CD14-positive monocyte (primary cell): ENCODE measurements around the gene GALNT15. TPM values are rescaled to one million over a fixed set of nuclear protein-coding genes. Genes with fewer than 3 reads are reported as not detected.

ENCODE experiments used
- DNase-seq, 3 donors: peaks; one replicate each; pipeline ENCODE4 v3.0.0-alpha.2; 2011 to 2022
- H2AFZ ChIP-seq: 2 replicates; pipeline ENCODE4 v1.6.0; 2012; ENCODE audit warnings: mild to moderate bottlenecking, low read depth, low read length, inconsistent platforms; ENCODE audit not compliant: insufficient read depth, poor library complexity, severe bottlenecking
- H3K27ac ChIP-seq, 2 donors: 1 replicate in 1 of 2; 2 replicates in 1 of 2; pipeline ENCODE4 v1.5.1; 2012 to 2013; ENCODE audit warnings: low read length in 2 of 2, control low read depth in 1 of 2, inconsistent platforms in 1 of 2, low read depth in 1 of 2, mild to moderate bottlenecking in 1 of 2
- H3K27me3 ChIP-seq, 2 donors: one replicate each; pipeline versions ENCODE4 v1.6.0 to v1.6.1; 2011 to 2013; ENCODE audit warnings: low read length in 2 of 2; ENCODE audit not compliant: control insufficient read depth in 2 of 2, insufficient read depth in 2 of 2
- H3K36me3 ChIP-seq, 2 donors: replicated peaks in 1 of 2; 1 replicate in 1 of 2; 2 replicates in 1 of 2; pipeline versions ENCODE4 v1.5.1 to v1.6.1; 2012 to 2013; ENCODE audit warnings: low read length in 2 of 2, control low read depth in 1 of 2, inconsistent platforms in 1 of 2, mild to moderate bottlenecking in 1 of 2; ENCODE audit not compliant: insufficient read depth in 2 of 2, control insufficient read depth in 1 of 2
- H3K4me1 ChIP-seq, 2 donors: 1 replicate in 1 of 2; 2 replicates in 1 of 2; pipeline versions ENCODE4 v1.5.1 to v1.6.1; 2012 to 2013; ENCODE audit warnings: low read length in 2 of 2, control low read depth in 1 of 2, inconsistent platforms in 1 of 2, mild to moderate bottlenecking in 1 of 2, moderate library complexity in 1 of 2; ENCODE audit not compliant: insufficient read depth in 2 of 2, control insufficient read depth in 1 of 2
- H3K4me2 ChIP-seq: replicated peaks from 2 replicates; pipeline ENCODE3; 2012; ENCODE audit warnings: low read length, moderate library complexity, mild to moderate bottlenecking; ENCODE audit not compliant: poor library complexity, severe bottlenecking; ENCODE audit errors: extremely low read depth
- H3K4me3 ChIP-seq, 3 experiments: fragments of 200-600 bp in 1 of 3; sonication (generic) in 1 of 3; replicated peaks in 1 of 3; 1 replicate in 2 of 3; 2 replicates in 1 of 3; pipeline ENCODE4 v1.5.1; 2011 to 2013; ENCODE audit warnings: low read length in 3 of 3, mild to moderate bottlenecking in 3 of 3, control low read depth in 2 of 3, low read depth in 2 of 3, inconsistent platforms in 1 of 3, moderate library complexity in 1 of 3
- H3K79me2 ChIP-seq: 2 replicates; pipeline ENCODE4 v1.6.0; 2012; ENCODE audit warnings: mild to moderate bottlenecking, control low read depth, inconsistent platforms, low read length, moderate library complexity; ENCODE audit not compliant: insufficient read depth
- H3K9ac ChIP-seq: 2 replicates; pipeline ENCODE4 v1.6.0; 2017; ENCODE audit warnings: low read length, mild to moderate bottlenecking; ENCODE audit not compliant: insufficient read depth, poor library complexity, severe bottlenecking
- H3K9me3 ChIP-seq, 2 donors: replicated peaks in 1 of 2; 1 replicate in 1 of 2; 2 replicates in 1 of 2; pipeline versions ENCODE4 v1.5.1 to v1.6.1; 2012 to 2013; ENCODE audit warnings: low read length in 2 of 2, control low read depth in 1 of 2; ENCODE audit not compliant: control insufficient read depth in 1 of 2, insufficient read depth in 1 of 2
- H4K20me1 ChIP-seq: 2 replicates; pipeline ENCODE4 v1.6.0; 2012; ENCODE audit warnings: mild to moderate bottlenecking, low read length, control low read depth, moderate library complexity; ENCODE audit not compliant: insufficient read depth
- H3K27ac Mint-ChIP-seq, 7 donors: one replicate each; pipeline ENCODE4 v1.8.0; 2020; ENCODE audit warnings: mild to moderate bottlenecking in 7 of 7, mixed read lengths in 7 of 7, moderate library complexity in 6 of 7, inconsistent platforms in 2 of 7
- H3K27me3 Mint-ChIP-seq, 3 donors: one replicate each; pipeline ENCODE4 v1.8.0; 2021 to 2022; ENCODE audit warnings: low read depth in 3 of 3, mild to moderate bottlenecking in 3 of 3, mixed read lengths in 3 of 3, moderate library complexity in 3 of 3, inconsistent platforms in 1 of 3
- H3K36me3 Mint-ChIP-seq, 2 donors: one replicate each; pipeline ENCODE4 v1.8.0; 2020; ENCODE audit warnings: mixed read lengths in 2 of 2, inconsistent platforms in 1 of 2, mild to moderate bottlenecking in 1 of 2
- H3K4me1 Mint-ChIP-seq: one replicate; pipeline ENCODE4 v1.8.0; 2020; ENCODE audit warnings: mild to moderate bottlenecking, mixed read lengths
- H3K4me3 Mint-ChIP-seq, 2 donors: one replicate each; pipeline ENCODE4 v1.8.0; 2020; ENCODE audit warnings: mild to moderate bottlenecking in 2 of 2, mixed read lengths in 2 of 2, moderate library complexity in 1 of 2
- H3K9me3 Mint-ChIP-seq, 7 donors: one replicate each; pipeline ENCODE4 v1.8.0; 2020 to 2022; ENCODE audit warnings: mixed read lengths in 7 of 7, mild to moderate bottlenecking in 6 of 7, moderate library complexity in 6 of 7, inconsistent platforms in 2 of 7
- CTCF ChIP-seq: fragments of 200-600 bp; IDR thresholded peaks from one replicate; pipeline ENCODE4 v1.8.0; 2022; ENCODE audit warnings: antibody characterized with exemption, mild to moderate bottlenecking
- WGBS: methylation state at CpG from one replicate; pipeline ENCODE4 v1.1.5; 2013; ENCODE audit warnings: missing lambda C conversion rate; ENCODE audit not compliant: insufficient coverage; 5-methylcytosine and 5-hydroxymethylcytosine counted together
- intact Hi-C, 2 donors: fragments of 100-400 bp; cut with micrococcal nuclease; formaldehyde crosslinking; loops; one replicate each; pipeline versions ENCODE4 v1.15.0 to v1.15.1; 2023
- polyA plus RNA-seq, 3 donors: library from polyadenylated mRNA; depleted of rRNA in 1 of 3; unstranded in 2 of 3; stranded (reverse) in 1 of 3; fragments of 300-500 nt in 2 of 3; fragments of >200 nt in 1 of 3; fragmentation: Illumina TruSeq in 2 of 3; gene quantifications; 1 replicate in 2 of 3; 2 replicates in 1 of 3; pipeline ENCODE4 v1.2.3, GENCODE V29; 2012 to 2021

Gene GALNT15
- polyA plus RNA-seq, 3 donors = not detected

GRCh38 chr3:16134173-16134928 lies 40.1 kb upstream of the GALNT15 start:
- no peak overlapping the region for H2AFZ ChIP-seq
- H3K9me3 ChIP-seq = peaks cover 0 to 6% of the 10 kb centered on the region in 2 donors
- H4K20me1 ChIP-seq = no peaks in the 10 kb centered on the region
- H3K27ac Mint-ChIP-seq = no peak overlapping the region
- H3K27me3 Mint-ChIP-seq = peaks cover 0 to 2% (median 1%) of the 10 kb centered on the region in 3 donors
- H3K4me1 ChIP-seq = no peaks in the 10 kb centered on the region
- H3K36me3 ChIP-seq = no peaks in the 10 kb centered on the region
- H3K4me3 Mint-ChIP-seq = no peak overlapping the region
- H3K4me1 Mint-ChIP-seq = no peaks in the 10 kb centered on the region
- H3K27me3 ChIP-seq = no peaks in the 10 kb centered on the region
- no peak for DNase-seq
- intact Hi-C loops = no loop called here
- no peaks in the 10 kb centered on the region for H3K36me3 Mint-ChIP-seq
- H3K9ac ChIP-seq = no peak overlapping the region
- no peak overlapping the region for H3K4me2 ChIP-seq
- H3K27ac ChIP-seq = no peak overlapping the region
- H3K9me3 Mint-ChIP-seq = peaks cover 2 to 20% (median 12%) of the 10 kb centered on the region in 7 donors
- TF ChIP-seq CTCF = no peak
- WGBS = 97% methylated on average over 2 of the region's 6 CpGs
- H3K79me2 ChIP-seq = no peaks in the 10 kb centered on the region
- H3K4me3 ChIP-seq = no peak overlapping the region

- H4K20me1 ChIP-seq = no peaks in the 10 kb centered on the region
- H3K4me1 ChIP-seq = no peaks in the 10 kb centered on the region
These were observed 38.4 kb upstream of the GALNT15 start for GRCh38 chr3:16136055-16136454.

More at GRCh38 chr3:16136055-16136454, 38.4 kb upstream of the GALNT15 start:
- Mint-ChIP-seq H3K4me3 (no peak overlapping the region), H3K36me3 (no peaks in the 10 kb centered on the region), H3K27me3 (peaks cover 0 to 2% (median 1%) of the 10 kb centered on the region in 3 donors), H3K4me1 (no peaks in the 10 kb centered on the region), H3K9me3 (peaks cover 5 to 22% (median 12%) of the 10 kb centered on the region in 7 donors), H3K27ac (no peak overlapping the region)
- TF ChIP-seq CTCF = no peak
- no peak overlapping the region for H3K9ac ChIP-seq
- H2AFZ ChIP-seq = no peak overlapping the region
- intact Hi-C loops = no loop called here
- no peak overlapping the region for H3K4me2 ChIP-seq
- no peaks in the 10 kb centered on the region for H3K27me3 ChIP-seq
- peaks cover 0 to 13% of the 10 kb centered on the region in 2 donors for H3K9me3 ChIP-seq
- H3K36me3 ChIP-seq = no peaks in the 10 kb centered on the region
- H3K79me2 ChIP-seq = no peaks in the 10 kb centered on the region
- 80% methylated on average over 1 of the region's 2 CpGs for WGBS
- no peak for DNase-seq
- H3K4me3 ChIP-seq = no peak overlapping the region
- no peak overlapping the region for H3K27ac ChIP-seq
